GM10248 (cell line): Measurements from ENCODE around the gene ARHGEF37.
A peak's percentile ranks its signal among the peaks of the same experiment; 100 is the strongest.

Source experiments
- CTCF ChIA-PET: fragments of 300-600 bp; sonication (Branson Sonifier 250); formaldehyde crosslinking; extraction: SDS; loops from one replicate; lab custom pipeline; 2021; ENCODE audit warnings: antibody characterized with exemption; lab: Yijun Ruan, JAX
- POLR2A ChIA-PET: fragments of 350-650 bp; sonication (Branson Sonifier 250); formaldehyde crosslinking; extraction: SDS; loops from one replicate; lab custom pipeline; 2020; ENCODE audit warnings: antibody characterized with exemption; lab: Yijun Ruan, JAX
- DNase-seq: peaks from one replicate; pipeline ENCODE4 v3.0.0; 2012; ENCODE audit errors: extremely low spot score
- TF ChIP-seq, protein P1 (sequence below): IDR thresholded peaks from 2 replicates; pipeline ENCODE4 v1.5.1; 2012; ENCODE audit warnings: mild to moderate bottlenecking, low read depth; ENCODE audit errors: extremely low read depth, missing control alignments, control extremely low read depth

The ARHGEF37 gene

DNA sequence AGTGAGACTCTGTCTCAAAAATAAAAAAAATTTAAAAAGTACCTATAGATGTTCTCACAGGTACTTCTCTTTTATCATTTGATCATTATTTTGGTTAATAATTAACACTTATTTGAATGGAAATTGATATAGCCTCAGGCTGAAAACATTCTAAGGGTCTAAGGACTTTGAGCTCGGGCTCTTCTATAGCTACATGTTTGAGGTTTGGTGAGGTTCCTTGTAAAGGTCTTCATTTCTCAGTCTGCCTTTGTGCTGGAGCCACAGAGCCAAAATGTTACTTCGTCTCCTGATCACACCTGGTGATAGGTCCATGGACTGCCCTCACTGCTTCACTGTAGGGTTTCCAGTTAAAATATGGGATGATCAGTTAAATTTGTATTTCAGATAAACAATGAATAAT lies 22.6 kb downstream of the ARHGEF37 start:
- no peak for DNase-seq
- POLR2A ChIA-PET, result no interaction called here

DNA sequence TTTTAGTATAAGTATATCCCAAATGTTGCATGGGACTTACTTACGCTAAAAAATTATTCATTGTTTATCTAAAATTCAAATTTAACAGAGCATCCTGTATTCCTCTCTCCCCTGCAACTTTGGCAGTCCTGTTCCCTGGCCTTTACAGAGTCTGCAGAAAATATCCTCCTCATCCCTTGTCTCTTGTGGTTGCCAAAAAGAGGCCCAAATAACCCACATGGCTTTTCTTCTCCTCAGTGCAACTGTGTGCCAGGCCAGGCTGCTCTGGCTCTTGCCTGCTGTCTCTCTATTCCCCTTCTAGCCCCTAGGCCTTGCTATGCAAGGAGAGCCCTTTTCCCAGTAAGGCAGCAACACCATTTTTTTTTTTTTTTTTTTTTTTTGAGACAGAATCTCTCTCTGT lies 23.0 kb downstream of the ARHGEF37 start:
- ChIA-PET CTCF (interaction anchor here (1.2 to 3.2 kb wide), 3 partner anchors 12 to 14 kb away, joined by 3 to 24 read pairs (median 9); no protein-coding TSS in a partner anchor), POLR2A (no interaction called here)
- TF ChIP-seq, protein P1, sequence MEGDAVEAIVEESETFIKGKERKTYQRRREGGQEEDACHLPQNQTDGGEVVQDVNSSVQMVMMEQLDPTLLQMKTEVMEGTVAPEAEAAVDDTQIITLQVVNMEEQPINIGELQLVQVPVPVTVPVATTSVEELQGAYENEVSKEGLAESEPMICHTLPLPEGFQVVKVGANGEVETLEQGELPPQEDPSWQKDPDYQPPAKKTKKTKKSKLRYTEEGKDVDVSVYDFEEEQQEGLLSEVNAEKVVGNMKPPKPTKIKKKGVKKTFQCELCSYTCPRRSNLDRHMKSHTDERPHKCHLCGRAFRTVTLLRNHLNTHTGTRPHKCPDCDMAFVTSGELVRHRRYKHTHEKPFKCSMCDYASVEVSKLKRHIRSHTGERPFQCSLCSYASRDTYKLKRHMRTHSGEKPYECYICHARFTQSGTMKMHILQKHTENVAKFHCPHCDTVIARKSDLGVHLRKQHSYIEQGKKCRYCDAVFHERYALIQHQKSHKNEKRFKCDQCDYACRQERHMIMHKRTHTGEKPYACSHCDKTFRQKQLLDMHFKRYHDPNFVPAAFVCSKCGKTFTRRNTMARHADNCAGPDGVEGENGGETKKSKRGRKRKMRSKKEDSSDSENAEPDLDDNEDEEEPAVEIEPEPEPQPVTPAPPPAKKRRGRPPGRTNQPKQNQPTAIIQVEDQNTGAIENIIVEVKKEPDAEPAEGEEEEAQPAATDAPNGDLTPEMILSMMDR, result no peak
- DNase-seq, result no peak

More for the DNA sequence above, 22.6 kb downstream of the ARHGEF37 start:
- CTCF ChIA-PET, result interaction anchor here (1.2 to 3.2 kb wide), 4 partner anchors 10 to 14 kb away, joined by 3 to 24 read pairs (median 6); no protein-coding TSS in a partner anchor
- TF ChIP-seq, protein P1, result no peak

GRCh38 chr5:149605354-149605997 lies 24.2 kb downstream of the ARHGEF37 start:
- POLR2A ChIA-PET, result interaction anchor here (0.6 kb wide), 1 partner anchor 136 kb away, joined by 3 read pairs; no protein-coding TSS in a partner anchor
- TF ChIP-seq, protein P1, result no peak
- CTCF ChIA-PET, result interaction anchor here (1.0 to 3.2 kb wide), 9 partner anchors 11 to 234 kb away, joined by 3 to 24 read pairs (median 4); partner anchors contain the start of gene CSNK1A1
- no peak for DNase-seq

GRCh38 chr5:149605998-149606724 lies 24.9 kb downstream of the ARHGEF37 start:
- ChIA-PET POLR2A (interaction anchor here (0.6 kb wide), 1 partner anchor 135 kb away, joined by 3 read pairs; no protein-coding TSS in a partner anchor), CTCF (interaction anchor here (1.0 to 3.2 kb wide), 9 partner anchors 10 to 235 kb away, joined by 3 to 24 read pairs (median 4); partner anchors contain the start of gene CSNK1A1)
- TF ChIP-seq, protein P1, result no peak
- DNase-seq, result peak; percentile 53

- CTCF ChIA-PET, result interaction anchor here (0.9 to 4.7 kb wide), 7 partner anchors 8 to 353 kb away, joined by 3 to 50 read pairs (median 4); no protein-coding TSS in a partner anchor
- POLR2A ChIA-PET, result no interaction called here
- TF ChIP-seq, protein P1, result no peak
- DNase-seq, result no peak
These were observed 27.7 kb downstream of the ARHGEF37 start for GRCh38 chr5:149608936-149609545.
